Measurements from ENCODE around the gene RESF1.
"Not testable (repeated sequence)": the region's sequence is repeated elsewhere in the genome, so short reads cannot be mapped to it uniquely, and the experiment has no call there.

Gene RESF1

DNA sequence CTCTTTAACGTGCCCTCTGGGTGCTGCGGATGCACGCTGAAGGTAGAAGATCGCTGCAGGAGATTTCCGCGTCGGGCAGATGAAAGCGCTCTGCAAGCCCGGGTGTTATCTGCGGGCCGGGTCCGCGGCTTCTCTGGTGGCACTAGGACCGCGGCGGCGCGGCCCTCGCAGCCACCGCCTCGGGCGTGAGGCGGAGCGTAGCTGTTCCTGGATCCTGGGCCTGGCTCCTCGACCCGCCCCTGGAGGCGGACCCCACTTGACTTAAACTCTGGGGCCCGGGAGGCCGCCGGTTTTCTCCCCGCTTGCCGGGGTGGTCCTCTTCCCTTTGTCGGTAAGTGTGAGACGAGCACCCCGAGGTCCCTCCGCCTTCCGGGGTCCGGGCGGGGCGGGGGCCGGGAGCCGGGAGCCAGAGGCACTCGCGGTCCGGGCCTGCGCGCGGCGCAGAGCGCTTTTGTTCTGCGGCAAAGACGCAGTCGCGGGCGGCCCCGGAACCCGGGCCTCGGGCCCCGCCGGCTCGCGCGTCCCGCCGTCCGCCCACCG, at the start of gene RESF1:
TSS of gene RESF1 (plus strand) at position 255 of the 540 bp plus-strand sequence. CDS start 21,541 bp downstream, outside the sequence.
- peak; percentile 91 for DNase-seq (ENCODE audit: low spot score)

DNA sequence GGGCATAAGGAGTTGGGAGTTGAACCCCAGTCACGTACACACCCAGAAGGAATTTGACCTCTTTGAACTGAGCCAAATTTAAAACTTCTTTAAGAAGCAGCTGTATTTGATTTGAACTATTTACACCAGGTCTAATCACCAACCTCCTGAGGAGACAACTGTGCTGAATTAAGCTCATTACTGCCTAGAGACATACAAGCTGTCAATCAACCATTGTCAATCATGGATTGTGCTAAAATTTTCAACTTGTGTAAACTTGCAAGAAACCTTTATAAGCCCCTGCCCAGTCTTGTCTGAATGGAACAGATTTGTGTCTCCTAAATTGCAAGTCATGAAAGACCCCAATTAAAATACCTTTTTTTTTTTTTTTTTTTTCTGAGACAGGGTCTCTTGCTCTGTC, 44.3 kb upstream of the RESF1 start:
- DNase-seq (ENCODE audit: low spot score): no peak

DNA sequence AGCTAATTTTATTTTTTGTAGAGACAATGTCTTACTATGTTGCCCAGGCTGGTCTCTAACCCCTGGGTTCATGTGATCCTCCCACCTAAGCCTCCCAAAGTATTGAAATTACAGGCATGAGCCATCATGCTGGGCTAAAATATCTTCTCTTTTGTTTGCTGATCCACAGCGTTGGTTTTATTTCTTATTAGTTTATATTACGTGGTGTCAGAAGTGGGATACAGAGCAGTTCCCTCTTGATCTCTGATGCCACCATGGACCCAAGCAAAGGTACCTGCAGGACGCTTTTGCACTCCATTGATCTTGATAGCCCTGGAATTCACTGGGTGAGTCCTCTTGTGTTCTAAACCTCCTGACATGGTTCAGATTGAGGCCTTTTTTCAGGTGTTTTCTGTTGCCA, 43.8 kb upstream of the RESF1 start:
- DNase-seq (ENCODE audit: low spot score): no peak

- no peak for DNase-seq (ENCODE audit: low spot score)
These were observed 36.7 kb upstream of the RESF1 start for GRCh38 chr12:31922341-31923062.

DNA sequence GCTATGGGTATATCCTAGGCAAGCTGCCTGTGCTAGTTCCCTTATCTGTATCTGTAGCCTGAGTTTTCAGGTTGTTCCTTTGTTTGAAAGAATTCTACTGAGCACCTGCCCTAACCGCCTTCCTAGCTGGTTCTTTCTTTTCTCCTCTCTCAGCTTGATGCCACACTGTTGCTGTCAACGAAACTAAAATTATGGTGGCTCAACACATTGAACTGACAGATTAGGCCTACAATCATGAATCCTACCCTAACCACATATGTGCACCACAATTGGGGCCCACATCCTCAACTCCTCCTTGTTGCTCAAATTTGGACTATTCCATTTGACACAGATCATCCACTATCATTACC, 36.2 kb upstream of the RESF1 start:
- no peak for DNase-seq (ENCODE audit: low spot score)

DNA sequence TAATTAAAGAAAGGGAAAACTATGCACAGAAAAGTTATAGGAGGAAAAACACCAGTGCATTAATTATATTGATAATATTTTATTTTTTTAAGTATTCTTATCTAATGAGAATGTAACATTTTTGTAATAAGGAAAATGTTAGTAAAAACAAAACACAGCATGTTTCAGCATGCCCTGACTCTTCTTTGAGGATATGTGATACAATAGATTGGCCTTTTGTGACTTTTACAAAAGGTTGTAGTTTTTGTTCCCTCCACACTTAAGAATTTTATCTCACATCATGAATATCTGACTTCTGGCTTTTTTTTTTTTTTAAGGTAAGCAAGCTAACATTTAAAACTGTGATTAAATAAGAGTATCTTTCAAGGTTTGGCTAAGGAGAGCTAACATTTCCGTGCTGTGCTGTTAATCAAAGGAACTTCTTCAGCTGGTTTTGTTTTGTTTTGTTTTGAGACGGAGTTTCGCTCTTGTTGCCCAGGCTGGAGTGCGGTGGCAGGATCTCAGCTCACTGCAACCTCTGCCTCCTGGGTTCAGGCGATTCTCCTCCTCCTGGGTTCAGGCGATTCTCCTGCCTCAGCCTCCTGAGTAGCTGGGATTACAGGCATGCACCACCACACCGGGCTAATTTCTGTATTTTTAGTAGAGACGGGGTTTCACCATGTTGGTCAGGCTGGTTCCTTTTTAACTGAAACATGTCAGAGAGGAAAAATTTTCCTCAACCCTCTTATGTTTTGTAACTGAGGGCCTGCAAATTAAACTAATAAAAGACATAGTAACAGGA, 30.8 kb upstream of the RESF1 start:
- no peak for DNase-seq (ENCODE audit: low spot score)

DNA sequence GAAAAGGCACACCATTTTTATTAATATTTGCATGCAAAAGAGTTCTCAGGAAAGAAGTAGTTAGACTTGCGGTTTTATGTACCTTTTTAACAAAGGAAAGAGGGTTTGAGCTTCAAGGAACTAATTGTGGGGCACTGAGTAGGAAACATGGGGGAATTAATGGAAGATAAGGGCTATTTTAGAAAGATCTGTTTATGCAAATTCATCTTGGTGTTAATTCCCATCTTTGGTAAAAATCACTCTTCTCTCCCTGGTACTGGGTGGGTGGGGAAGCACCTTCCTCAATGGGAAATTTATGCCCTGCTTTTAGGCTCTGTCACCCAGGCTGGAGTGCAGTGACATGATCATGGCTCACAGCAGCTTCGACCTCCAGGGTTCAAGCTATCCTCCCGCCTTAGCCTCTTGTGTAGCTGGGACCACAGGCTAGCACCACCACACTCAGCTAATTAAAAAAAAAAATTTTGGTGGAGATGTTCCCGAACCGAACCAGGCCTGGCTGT, 30.1 kb upstream of the RESF1 start:
- no peak for DNase-seq (ENCODE audit: low spot score)

- no peak for DNase-seq (ENCODE audit: low spot score)
These were observed 27.2 kb upstream of the RESF1 start for GRCh38 chr12:31931796-31932715.

- DNase-seq (ENCODE audit: low spot score): no peak
These were observed 14.9 kb upstream of the RESF1 start for GRCh38 chr12:31944299-31944698.

DNA sequence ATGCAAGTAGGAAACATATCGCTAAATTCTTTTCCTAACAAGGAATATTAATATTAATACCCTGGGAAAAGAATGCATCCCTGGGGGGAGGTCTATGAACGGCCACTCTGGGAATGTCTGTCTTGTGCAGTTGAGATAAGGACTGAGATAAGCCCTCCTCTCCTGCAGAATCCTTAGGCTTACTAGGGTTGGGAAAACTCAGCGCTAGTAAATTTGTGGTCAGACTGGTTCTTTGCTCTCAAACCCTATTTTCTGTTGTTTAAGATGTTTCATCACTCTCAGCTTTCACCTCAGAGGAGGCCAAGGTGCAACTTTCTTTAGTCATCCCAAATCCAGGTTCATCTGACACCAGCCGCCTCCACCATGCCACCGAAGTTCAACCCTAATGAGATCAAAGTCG, 11.2 kb upstream of the RESF1 start:
- DNase-seq (ENCODE audit: low spot score): no peak

DNA sequence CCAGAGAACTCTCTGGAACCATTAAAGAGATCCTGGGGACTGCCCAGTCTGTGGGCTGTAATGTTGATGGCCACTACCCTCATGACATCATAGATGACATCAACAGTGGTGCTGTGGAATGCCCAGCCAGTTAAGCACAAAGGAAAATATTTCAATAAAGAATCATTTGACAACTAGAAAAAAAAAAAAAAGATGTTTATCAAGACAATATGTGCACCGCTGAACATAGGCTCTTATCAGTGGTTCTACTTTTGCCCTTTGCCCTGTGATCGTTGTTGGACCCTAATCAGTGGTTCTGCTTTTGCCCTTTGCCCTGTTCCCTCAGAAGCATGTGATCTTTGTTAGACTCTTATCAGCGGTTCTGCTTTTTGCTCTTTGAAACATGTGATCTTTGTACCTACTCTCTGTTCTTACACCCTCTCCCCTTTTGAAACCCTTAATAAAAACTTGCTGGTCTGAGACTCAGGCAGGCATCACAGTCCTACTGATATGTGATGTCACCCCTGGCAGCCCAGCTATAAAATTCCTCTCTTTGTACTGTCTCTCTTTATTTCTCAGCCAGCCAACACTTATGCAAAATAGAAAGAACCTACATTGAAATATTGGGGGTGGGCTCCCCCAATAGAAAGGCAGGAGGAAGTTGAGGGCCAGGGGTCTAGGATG, 10.4 kb upstream of the RESF1 start:
- DNase-seq (ENCODE audit: low spot score): not testable (repeated sequence)

- DNase-seq (ENCODE audit: low spot score): no peak
These were observed 9.1 kb upstream of the RESF1 start for GRCh38 chr12:31950088-31950487.

DNA sequence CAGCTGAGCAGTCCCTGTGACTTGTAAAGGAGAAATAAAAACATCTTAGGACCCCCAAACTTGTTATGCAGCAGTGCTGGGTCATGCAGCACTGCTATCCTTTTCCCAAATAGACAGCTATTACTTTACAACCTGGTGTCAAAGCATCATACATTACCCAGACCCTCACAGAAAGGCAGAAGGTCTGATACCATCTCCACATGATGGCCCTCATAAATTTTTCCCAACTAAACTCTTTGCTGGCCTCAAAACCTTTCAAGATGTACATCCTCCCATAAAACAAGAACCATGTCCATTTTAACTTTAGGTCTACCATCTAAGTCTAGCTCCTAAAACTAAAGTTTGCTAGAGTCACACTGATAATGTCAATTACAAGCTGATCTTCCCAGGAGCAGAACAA, 8.7 kb upstream of the RESF1 start:
- no peak for DNase-seq (ENCODE audit: low spot score)

DNA sequence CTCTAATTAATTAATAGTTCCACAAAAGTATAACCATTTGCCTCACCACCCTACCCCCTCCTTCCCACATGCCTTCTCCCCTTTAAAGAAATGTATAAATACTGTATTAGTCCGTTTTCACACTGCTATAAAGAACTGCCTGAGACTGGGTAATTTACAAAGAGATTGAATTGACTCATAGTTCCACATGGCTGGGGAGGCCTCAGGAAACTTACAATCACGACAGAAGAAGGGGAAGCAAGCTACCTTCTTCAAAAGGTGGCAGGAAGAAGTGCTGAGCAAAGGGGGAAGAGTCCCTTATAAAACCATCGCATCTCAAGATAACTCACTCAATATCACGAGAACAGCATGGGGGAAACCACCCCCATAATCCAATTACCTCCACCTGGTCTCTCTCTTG, 8.2 kb upstream of the RESF1 start:
- DNase-seq (ENCODE audit: low spot score): no peak

DNA sequence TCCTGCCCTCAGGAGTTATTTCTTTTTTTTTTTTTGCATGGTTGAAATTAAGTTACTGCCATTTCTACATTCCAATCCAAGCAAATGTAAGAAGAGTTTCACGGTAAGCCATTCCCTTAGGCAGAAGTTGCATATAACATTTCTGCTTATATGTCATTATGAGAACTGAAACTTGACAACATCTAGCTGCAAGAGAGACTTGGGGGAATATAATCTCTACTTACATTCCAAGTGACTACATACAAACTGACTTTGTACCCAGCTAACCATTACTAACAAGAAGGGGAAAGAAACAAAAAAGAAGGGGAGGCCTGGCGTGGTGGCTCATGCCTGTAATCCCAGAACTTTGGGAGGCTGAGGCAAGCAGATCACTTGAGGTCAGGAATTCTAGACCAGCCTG, 7.3 kb upstream of the RESF1 start:
- DNase-seq (ENCODE audit: low spot score): no peak

DNA sequence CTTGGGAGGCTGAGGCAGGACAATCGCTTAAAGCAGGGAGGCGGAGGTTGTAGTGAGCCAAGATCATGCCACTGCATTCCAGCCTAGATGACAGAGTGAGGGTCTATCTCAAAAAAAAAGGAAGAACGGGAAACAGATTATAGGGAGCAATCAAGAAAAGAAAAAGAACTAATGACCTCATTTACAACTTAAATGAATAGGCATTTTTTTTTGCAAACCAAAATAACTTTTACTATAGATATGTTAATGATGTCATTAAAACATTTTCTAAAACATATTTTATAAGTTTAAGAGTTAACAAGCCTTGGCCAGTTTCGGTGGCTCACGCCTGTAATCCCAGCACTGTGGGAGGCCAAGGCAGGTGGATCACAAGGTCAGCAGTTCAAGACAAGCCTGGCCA, 6.8 kb upstream of the RESF1 start:
- DNase-seq (ENCODE audit: low spot score): no peak

DNA sequence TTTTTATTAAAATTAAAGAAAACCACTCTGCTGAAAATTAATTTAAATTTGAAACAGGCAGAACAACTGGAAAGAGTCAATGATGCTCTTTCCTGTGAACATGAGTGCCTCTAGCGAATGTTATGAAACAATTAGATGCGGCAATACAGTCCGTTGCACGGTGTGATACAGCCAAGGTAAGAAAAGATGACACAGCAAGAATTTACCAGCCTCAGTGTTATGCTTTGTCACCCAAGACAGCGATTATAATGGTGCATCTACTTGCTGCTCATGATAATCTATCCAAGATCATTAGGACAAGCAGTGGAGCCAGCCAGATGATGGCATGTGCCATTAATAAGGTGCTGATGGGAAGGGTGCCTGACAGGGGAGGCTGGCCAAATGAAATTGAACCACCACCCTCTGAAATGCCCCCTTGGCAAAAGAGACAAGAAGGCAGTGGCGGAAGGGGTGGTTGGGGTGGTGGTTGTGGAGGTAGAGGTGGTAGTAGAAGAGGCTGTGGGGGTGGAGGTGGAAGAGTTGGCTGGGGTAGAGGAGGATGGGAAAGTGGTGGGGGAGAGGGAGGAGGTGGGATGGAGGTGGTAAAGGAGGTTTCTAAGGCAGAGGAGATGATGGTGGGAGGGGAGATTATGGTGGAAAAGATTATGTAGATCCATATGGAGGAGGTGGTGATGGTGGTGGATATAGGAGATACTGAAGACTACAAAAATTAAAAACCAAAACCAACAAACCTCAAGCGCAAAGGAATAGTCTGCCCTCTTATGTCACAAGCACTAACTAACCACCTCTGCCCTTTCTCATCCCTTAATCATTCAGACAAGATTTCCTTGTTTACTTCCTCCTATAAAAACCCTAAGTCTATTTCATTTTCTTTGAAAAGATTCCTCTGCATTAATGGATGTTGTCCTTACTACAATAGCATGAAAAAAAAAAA, 4.0 kb upstream of the RESF1 start:
- no peak for DNase-seq (ENCODE audit: low spot score)

GRCh38 chr12:31958569-31959160, 550 bp upstream of the RESF1 start:
- no peak for DNase-seq (ENCODE audit: low spot score)

- peak; percentile 65 for DNase-seq (ENCODE audit: low spot score)
These were observed 631 bp downstream of the RESF1 start for GRCh38 chr12:31959701-31960391.

Measured in AG08395 (cell line).